NCI-H1694 (cell line): Measurements from ENCODE around the gene RND1.

Source experiments
- DNase-seq: peaks from one replicate; lab custom pipeline; 2025; lab: John Stamatoyannopoulos, UW

Gene RND1

GRCh38 chr12:48827513-48828096 is 38.1 kb downstream of the RND1 start:
- DNase-seq: no peak

- DNase-seq: no peak
Measured at GRCh38 chr12:48827026-48827425, 38.6 kb downstream of the RND1 start.

- DNase-seq: no peak
Measured at GRCh38 chr12:48826209-48826855, 39.3 kb downstream of the RND1 start.

GRCh38 chr12:48824905-48825304 is 40.8 kb downstream of the RND1 start:
- no peak for DNase-seq

- DNase-seq: no peak
Measured at GRCh38 chr12:48824112-48824511, 41.6 kb downstream of the RND1 start.

- no peak for DNase-seq
Measured at GRCh38 chr12:48823281-48823680, 42.4 kb downstream of the RND1 start.

GRCh38 chr12:48822711-48823110 is 43.0 kb downstream of the RND1 start:
- DNase-seq: no peak

GRCh38 chr12:48822139-48822538 is 43.5 kb downstream of the RND1 start:
- DNase-seq: no peak

GRCh38 chr12:48819986-48820725 is 45.5 kb downstream of the RND1 start:
- DNase-seq: no peak

- no peak for DNase-seq
Measured at GRCh38 chr12:48818831-48819590, 46.7 kb downstream of the RND1 start.

- DNase-seq: peak; percentile 38
Measured at GRCh38 chr12:48817873-48818830, 47.5 kb downstream of the RND1 start, which contains the start of gene CACNB3. TSS of gene CACNB3 (plus strand) at chr12:48818496. CDS start at chr12:48818930, 434 bp downstream.

- no peak for DNase-seq
Measured at GRCh38 chr12:48816143-48816854, 49.4 kb downstream of the RND1 start.

GRCh38 chr12:48815126-48816110 is 50.3 kb downstream of the RND1 start:
- peak; percentile 72 for DNase-seq

GRCh38 chr12:48814262-48815125 is 51.2 kb downstream of the RND1 start:
- no peak for DNase-seq

- DNase-seq: no peak
Measured at GRCh38 chr12:48813465-48814261, 52.0 kb downstream of the RND1 start.

GRCh38 chr12:48812389-48812788 is 53.3 kb downstream of the RND1 start:
- no peak for DNase-seq

- DNase-seq: no peak
Measured at GRCh38 chr12:48811437-48812090, 54.1 kb downstream of the RND1 start.
